Lower lobe of right lung (tissue), 2 donors: ENCODE results near the gene BRD8. TPM values are rescaled to one million over a fixed set of nuclear protein-coding genes. Genes with fewer than 3 reads are reported as not detected.

Experiments used
- ATAC-seq, 2 donors: fragments of 200-7000 bp; cut with Tn5 transposase; one replicate each; pipeline ENCODE4 v1.9.1; 2020 to 2022; ENCODE audit warnings: mild to moderate bottlenecking in 2 of 2, moderate library complexity in 2 of 2
- DNase-seq: peaks from one replicate; pipeline ENCODE4 v3.0.0-alpha.2; 2020
- H3K27ac ChIP-seq: fragments of 200-600 bp; one replicate; pipeline ENCODE4 v1.8.0; 2022
- H3K27me3 ChIP-seq: fragments of 200-600 bp; one replicate; pipeline ENCODE4 v1.8.0; 2022; ENCODE audit warnings: low read depth
- H3K36me3 ChIP-seq: fragments of 200-600 bp; one replicate; pipeline ENCODE4 v1.8.0; 2022; ENCODE audit warnings: mild to moderate bottlenecking
- H3K4me1 ChIP-seq: fragments of 200-600 bp; one replicate; pipeline ENCODE4 v1.8.0; 2022
- H3K4me3 ChIP-seq: fragments of 200-600 bp; one replicate; pipeline ENCODE4 v1.8.0; 2022; ENCODE audit warnings: mild to moderate bottlenecking
- H3K9me3 ChIP-seq: fragments of 200-600 bp; one replicate; pipeline ENCODE4 v1.8.0; 2022
- CTCF ChIP-seq: fragments of 200-600 bp; IDR thresholded peaks from one replicate; pipeline ENCODE4 v1.8.0; 2022; ENCODE audit warnings: antibody characterized with exemption, mild to moderate bottlenecking
- intact Hi-C: fragments of 100-400 bp; cut with DNase I; formaldehyde crosslinking; loops from one replicate; pipeline ENCODE4 v1.11.0; 2022
- total RNA-seq: library from RNA; stranded (reverse); fragmentation: NEBNext Ultra II Directional; extraction: Animal tissue kit (Norgen Biotek cat#: 25700); gene quantifications from one replicate; pipeline ENCODE4 v1.2.1, GENCODE V29; 2021
- donor health status: DM: no; HTN: yes; CAD: no; lungs with severe emphysema.

The BRD8 gene
- total RNA-seq, 1 donor from 2014 or later, result 56.9 TPM

DNA sequence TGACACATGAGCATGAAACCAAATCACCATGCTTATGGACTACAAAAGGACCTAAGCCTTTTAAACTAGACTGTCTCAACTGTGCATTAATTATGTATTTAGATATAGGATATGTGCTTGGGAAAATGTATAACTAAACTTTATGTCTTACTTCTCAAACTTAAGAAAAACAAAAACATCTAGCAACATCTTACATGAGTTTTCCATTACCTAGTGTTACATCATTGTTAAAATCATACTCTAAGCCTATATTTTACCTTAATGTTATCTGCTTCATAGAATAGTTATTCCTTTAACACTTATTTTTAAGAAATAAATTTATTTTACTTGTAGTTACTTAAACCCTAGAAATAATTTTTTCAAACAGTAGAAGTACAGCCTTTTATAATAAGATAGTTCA lies 63.2 kb downstream of the BRD8 start:
- H3K27ac ChIP-seq, result no peak overlapping the region
- no peak for ATAC-seq
- H3K4me1 ChIP-seq, result no peaks in the 10 kb centered on the region
- no peak for DNase-seq
- H3K27me3 ChIP-seq, result peaks cover 4% of the 10 kb centered on the region
- no peak overlapping the region for H3K4me3 ChIP-seq
- H3K9me3 ChIP-seq, result no peaks in the 10 kb centered on the region
- no peaks in the 10 kb centered on the region for H3K36me3 ChIP-seq
- TF ChIP-seq CTCF, result no peak
- intact Hi-C loops, result no loop called here

GRCh38 chr5:138111937-138112336 lies 66.5 kb downstream of the BRD8 start:
- ATAC-seq (no peak), DNase-seq (no peak)
- H3K4me1 ChIP-seq, result no peaks in the 10 kb centered on the region
- peaks cover 4% of the 10 kb centered on the region for H3K27me3 ChIP-seq
- H3K4me3 ChIP-seq, result no peak overlapping the region
- TF ChIP-seq CTCF, result no peak
- no peaks in the 10 kb centered on the region for H3K36me3 ChIP-seq
- H3K27ac ChIP-seq, result no peak overlapping the region
- intact Hi-C loops, result no loop called here
- no peaks in the 10 kb centered on the region for H3K9me3 ChIP-seq

GRCh38 chr5:138111181-138111580 lies 67.2 kb downstream of the BRD8 start:
- no peak overlapping the region for H3K4me3 ChIP-seq
- H3K4me1 ChIP-seq, result no peaks in the 10 kb centered on the region
- intact Hi-C loops, result no loop called here
- no peaks in the 10 kb centered on the region for H3K9me3 ChIP-seq
- DNase-seq (no peak), ATAC-seq (no peak)
- no peaks in the 10 kb centered on the region for H3K36me3 ChIP-seq
- TF ChIP-seq CTCF, result no peak
- peaks cover 4% of the 10 kb centered on the region for H3K27me3 ChIP-seq
- H3K27ac ChIP-seq, result no peak overlapping the region

GRCh38 chr5:138110266-138110963 lies 68.0 kb downstream of the BRD8 start:
- ATAC-seq (no peak), DNase-seq (no peak)
- no peak for TF ChIP-seq CTCF
- Histone ChIP-seq H3K9me3 (no peaks in the 10 kb centered on the region), H3K27me3 (peaks cover 4% of the 10 kb centered on the region), H3K36me3 (no peaks in the 10 kb centered on the region), H3K27ac (no peak overlapping the region), H3K4me3 (no peak overlapping the region), H3K4me1 (no peaks in the 10 kb centered on the region)
- intact Hi-C loops, result no loop called here

GRCh38 chr5:138109463-138110265 lies 68.8 kb downstream of the BRD8 start:
- no peak overlapping the region for H3K27ac ChIP-seq
- H3K4me3 ChIP-seq, result no peak overlapping the region
- no peaks in the 10 kb centered on the region for H3K4me1 ChIP-seq
- intact Hi-C loops, result no loop called here
- H3K9me3 ChIP-seq, result no peaks in the 10 kb centered on the region
- no peak for DNase-seq
- ATAC-seq, result no peak
- H3K27me3 ChIP-seq, result peaks cover 4% of the 10 kb centered on the region
- no peak for TF ChIP-seq CTCF
- H3K36me3 ChIP-seq, result no peaks in the 10 kb centered on the region
